AG20443 (cell line): ENCODE data around the gene PTPN14.
"Not testable (repeated sequence)": the region's sequence is repeated elsewhere in the genome, so short reads cannot be mapped to it uniquely, and the experiment has no call there.

Source experiments
- DNase-seq: peaks from one replicate; pipeline ENCODE4 v3.0.0; 2012; ENCODE audit warnings: low spot score, mixed read lengths

Gene PTPN14

DNA sequence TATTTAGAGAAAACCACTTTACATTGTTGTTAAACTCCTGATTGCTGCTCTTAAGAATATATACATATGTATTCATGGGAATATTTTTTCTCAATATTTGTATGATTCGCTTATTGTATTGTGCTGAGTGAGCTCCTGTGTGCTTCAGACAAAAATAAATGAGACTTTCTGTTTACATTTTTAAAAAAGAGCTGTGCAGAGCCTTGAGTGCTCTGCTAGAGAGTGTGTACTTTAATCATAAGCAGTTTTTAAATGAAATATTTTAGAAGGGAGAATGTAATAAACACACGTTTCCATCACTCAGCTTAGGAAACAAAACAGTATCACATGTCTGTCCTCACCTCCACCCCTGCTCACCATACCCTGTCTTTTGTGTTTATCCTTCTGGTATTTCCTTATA, 9.7 kb downstream of the PTPN14 start:
- no peak for DNase-seq

DNA sequence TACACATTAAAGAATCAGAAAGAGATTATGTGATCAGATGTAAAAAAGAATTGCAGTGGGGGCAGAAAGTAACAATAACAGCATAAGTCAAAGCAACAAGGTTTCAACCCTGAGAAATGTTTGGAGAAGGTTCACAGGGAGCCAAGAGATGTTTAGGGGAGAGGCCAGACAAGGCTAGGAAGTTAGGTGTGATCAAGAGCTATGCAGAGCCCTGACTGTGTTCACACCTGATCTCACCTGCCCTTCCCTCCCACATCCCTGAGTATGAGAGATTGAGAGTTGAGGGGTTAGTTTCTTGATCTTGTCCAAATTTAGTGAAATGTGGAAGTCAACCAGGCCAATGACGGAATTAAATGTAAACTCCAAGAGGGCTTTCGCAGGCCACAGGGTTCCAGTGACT, 10.2 kb downstream of the PTPN14 start:
- DNase-seq = no peak

DNA sequence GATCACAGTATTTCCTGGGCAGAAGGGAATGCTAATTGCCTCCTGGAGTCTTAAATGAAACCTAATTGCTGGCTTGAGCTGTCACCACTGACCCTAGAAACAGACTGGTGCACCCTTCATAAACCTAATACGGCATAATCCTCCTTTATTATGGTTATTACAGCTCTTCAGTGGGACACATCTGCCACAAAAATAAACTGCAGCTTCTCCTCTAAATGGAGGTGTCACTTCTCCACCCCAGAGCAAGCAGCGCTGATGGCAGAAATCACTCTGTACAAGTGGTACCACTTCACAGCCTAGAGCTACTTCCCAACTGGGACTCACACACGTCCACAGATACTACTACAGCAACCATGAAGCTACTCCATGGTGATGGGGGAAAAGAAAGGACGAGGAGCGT, 11.1 kb downstream of the PTPN14 start:
- no peak for DNase-seq

- DNase-seq = no peak
Observed at GRCh38 chr1:214538496-214538895, 12.9 kb downstream of the PTPN14 start.

DNA sequence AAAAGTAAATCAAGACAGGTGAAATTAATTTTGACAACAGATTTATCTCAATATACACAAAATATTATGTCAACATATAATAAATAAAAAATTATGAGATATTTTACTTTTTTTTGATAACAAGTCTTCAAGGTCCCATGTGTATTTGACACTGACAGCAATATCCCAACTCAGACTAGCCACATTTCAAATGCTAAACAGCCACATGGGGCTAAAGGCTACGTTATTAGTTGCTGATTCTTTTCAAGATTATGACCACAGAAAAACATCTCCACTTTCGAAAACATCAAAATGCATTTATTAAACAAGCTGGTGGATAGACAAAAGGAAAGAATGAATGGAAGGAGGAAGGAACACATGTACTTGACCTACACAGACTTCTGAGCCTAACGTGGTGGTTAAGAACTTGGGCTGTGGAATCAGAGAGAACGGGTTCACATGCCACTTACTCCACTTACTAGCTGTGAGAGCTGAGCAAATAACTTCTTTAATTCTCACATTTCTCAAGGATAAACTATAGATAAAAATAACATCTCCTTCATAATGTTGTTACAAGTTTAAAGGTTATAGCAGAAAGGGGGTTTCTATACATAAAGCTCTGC, 13.4 kb downstream of the PTPN14 start:
- no peak for DNase-seq

DNA sequence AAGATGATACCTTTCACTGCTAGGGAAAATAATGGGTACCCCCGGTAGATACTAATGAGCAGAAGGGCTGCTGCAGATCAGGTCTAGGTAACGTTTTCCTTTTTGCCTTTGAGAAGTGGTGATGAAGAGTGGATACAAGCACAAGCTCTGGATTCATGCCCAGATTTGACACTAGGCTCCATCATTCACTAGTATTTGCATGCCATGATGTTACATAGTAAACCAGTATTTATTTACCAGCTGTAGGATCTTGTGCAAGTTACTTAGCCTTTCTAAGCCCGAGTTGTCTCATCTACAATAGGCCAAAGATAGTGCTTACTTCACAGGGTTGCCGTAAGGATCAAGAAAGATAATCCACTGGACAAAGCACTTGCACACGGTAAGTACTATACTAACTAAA, 14.2 kb downstream of the PTPN14 start:
- no peak for DNase-seq

- DNase-seq = no peak
Observed at GRCh38 chr1:214532070-214532469, 19.3 kb downstream of the PTPN14 start.

- DNase-seq = no peak
Observed at GRCh38 chr1:214525535-214526019, 25.8 kb downstream of the PTPN14 start.

GRCh38 chr1:214524824-214525223, 26.6 kb downstream of the PTPN14 start:
- no peak for DNase-seq

- no peak for DNase-seq
Observed at GRCh38 chr1:214523124-214523824, 28.1 kb downstream of the PTPN14 start.

DNA sequence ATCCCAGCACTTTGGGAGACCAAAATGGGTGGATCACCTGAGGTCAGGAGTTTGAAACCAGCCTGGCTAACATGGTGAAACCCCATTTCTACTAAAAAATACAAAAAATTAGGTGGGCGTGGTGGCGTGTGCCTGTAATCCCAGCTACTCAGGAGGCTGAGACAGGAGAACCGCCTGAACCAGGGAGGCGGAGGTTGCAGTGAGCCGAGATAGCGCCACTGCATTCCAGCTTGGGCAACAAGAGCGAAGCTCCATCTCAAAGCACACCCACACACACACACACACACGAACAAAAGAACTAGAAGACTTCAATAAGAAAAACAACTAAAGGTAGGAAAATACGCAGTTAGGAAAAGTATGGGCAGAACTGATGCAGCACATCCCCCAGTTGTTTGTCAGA, 29.9 kb downstream of the PTPN14 start:
- DNase-seq = not testable (repeated sequence)

DNA sequence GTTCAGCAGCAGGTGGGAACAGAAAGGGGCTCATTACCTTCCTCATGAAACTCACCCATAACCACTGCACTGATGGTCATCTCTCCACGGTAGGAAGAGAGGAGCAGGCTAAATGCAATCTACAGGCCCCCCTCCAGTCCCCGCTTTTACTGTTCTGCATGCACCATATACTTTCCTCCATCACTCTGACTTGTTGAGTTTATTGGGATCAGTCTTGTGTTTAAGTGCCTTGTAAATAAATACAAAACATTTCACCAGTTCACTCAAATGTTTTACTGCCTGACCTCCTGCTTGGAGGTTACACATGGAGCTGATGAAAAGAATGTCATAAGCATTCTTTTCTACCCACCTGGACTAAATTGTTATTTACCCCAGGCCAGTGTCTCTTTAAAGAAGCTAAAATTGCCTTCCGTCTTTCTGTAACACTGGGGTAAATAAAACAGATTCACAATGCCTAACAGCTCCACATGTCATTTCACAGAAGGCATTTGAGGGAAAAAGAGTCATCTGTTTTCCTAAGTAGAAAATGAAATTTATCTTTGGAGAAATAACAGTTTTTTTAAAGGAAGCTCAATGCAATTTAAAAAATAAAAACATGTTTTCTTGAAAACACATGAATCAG, 30.7 kb downstream of the PTPN14 start:
- no peak for DNase-seq

- peak; percentile 59 for DNase-seq
Observed at GRCh38 chr1:214518361-214518760, 33.0 kb downstream of the PTPN14 start.

- no peak for DNase-seq
Observed at GRCh38 chr1:214516434-214517326, 34.7 kb downstream of the PTPN14 start.

DNA sequence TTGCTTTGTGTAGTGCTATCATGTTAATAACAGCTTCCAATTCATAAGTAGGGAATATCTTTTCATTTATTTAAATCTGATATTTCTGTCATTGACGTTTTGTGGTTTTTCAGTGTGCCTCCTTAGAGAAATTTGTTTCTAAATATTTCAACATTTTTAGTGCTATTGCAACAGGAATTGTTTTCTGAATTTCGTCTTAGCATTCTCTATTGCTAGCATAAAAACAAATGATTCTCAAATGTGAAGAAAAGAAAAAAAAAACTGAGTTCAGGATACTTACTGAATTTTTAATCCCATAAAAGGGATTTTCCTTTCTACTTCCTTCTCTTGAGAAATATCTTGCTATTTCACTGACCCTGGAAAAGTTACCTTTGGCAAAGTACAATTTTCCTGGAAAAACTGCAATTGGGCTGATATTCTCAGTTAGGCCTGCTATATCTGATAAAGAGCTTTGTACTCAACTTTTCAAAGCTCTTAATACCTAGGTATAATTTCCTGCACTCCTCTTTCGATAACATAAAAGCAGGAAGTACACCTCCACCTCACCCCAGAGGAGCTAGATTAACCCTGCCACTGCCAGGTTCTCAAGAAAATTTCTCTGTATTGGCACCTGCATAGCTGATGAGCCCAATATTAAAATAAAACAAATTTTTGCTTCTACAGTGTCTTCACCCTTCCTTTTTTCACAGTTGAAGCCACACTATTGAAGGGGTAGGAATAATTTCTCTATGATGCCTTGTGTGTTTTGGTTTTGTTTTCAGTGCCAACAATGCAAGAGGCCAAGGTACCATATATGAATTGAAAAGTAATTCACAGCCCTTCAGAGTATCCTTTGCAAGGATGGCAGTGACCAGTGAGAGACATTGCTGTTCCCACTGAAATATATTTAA, 35.6 kb downstream of the PTPN14 start:
- DNase-seq = peak; percentile 29

DNA sequence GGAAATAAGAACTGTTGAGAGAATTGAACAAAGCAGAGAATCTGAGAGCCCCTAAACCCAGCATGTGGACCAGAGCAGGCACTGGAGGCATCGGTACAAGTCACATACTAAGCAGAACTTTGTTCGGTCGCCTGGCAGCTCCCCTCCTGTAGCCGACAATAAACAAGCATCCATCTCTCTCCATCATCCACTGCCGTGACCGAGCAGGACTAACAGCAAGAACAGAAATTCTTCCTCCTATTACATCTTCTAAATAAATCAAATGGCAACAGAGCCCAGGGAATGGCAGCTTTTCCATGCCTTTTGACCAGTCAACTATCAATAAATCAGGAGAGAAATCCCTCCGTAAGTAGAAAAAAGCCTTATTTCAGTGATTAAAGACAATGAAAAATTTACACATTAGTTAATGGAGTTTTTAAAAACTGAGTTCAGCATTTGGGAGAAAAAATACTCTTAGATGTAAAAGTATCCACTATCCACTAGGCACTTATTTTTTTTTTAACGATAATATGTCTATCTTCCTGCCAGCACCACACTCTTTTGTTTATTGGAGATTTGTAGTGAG, 36.5 kb downstream of the PTPN14 start:
- DNase-seq = no peak

GRCh38 chr1:214514032-214514818, 37.2 kb downstream of the PTPN14 start:
- DNase-seq = no peak

DNA sequence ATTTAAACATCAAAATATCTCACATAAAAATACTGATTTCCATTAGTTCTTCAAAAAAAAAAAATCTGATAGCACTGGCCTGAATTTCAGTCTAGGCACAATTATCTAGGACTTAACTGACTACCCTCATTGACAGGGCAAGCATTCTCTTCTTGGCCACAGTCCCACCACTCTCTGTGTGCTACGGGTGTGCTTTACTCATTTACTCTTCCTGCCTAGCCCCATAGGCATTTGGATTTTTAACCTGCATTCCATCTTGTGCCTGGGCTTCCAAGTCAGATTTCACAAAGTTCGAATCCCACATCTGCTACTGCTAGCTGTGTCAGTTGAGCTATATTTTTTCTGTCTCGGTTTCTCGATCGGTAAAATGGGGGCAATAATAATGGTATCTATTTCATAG, 38.0 kb downstream of the PTPN14 start:
- DNase-seq = no peak

DNA sequence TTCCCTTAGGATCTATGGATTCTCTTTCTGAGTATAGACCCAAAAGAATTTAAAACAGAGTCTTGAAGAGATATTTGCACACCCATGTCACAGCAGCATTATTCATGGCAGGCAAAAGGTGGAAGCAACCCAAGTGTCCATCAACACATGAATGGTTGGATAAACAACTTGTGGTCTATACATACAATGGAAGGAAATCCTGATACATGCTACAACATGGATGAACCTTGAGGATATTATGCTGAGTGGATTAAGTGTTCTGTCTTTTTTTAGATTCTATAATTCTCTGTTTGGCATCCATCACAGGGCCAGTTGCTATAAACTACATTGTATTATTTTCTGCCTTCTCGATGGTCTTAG, 39.8 kb downstream of the PTPN14 start:
- no peak for DNase-seq

DNA sequence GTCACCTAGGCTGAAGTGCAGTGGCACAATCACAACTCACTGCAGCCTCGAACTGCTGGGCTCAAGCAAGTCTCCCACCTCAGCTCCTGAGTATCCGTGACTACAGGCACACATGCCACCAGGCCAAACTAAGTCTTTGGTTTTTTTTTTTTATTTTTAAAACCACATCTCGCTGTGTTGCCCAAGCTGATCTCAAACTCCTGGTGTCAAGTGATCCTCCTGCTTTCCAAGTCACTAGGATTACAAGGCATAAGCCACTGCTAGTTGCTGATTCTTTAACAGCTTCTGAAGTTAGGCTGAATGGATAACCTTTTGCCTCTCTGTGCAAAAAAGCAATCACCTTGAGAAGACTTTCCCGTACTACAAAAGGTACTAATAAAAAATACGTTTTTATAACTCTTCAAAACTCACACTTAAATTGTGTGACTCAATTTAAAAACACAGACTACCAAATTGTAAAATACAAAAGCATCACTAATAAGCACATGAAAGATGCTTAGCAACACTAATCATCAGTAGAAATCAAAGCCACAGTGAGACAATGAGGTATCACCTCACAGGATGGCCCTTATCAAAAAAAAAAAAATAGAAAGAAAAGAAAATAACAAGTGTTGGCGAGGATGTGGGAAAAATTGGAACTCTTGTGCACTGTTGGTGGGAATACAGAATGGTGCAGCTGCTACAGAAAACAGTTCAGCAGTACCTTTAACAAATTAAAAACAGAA, 40.3 kb downstream of the PTPN14 start:
- no peak for DNase-seq
